GM21390 (cell line): Measurements from ENCODE around the gene TNMD.

ENCODE experiments used
- ATAC-seq: cut with Tn5 transposase; IDR thresholded peaks from one replicate; pipeline ENCODE4 v1.9.1; 2021; ENCODE audit not compliant: unreplicated experiment

Gene TNMD

GRCh38 chrX:100643956-100644860 lies 59.5 kb downstream of the TNMD start, which contains the start of gene SRPX2:
TSS of gene SRPX2 (plus strand) at chrX:100644199. CDS start at chrX:100646323, 2,124 bp downstream.
- peak; percentile 71 for ATAC-seq

GRCh38 chrX:100645106-100645505 lies 60.4 kb downstream of the TNMD start:
- ATAC-seq: no peak

GRCh38 chrX:100647095-100647494 lies 62.4 kb downstream of the TNMD start:
- no peak for ATAC-seq

GRCh38 chrX:100647739-100648138 lies 63.0 kb downstream of the TNMD start:
- ATAC-seq: no peak

- no peak for ATAC-seq
These were observed 64.0 kb downstream of the TNMD start for GRCh38 chrX:100648458-100649417.
